HepG2 (cell line): Measurements from ENCODE around the gene ICE2. TPM values are rescaled to one million over a fixed set of nuclear protein-coding genes. Genes with fewer than 3 reads are reported as not detected.
"Not testable (repeated sequence)": the region's sequence is repeated elsewhere in the genome, so short reads cannot be mapped to it uniquely, and the experiment has no call there.

Source experiments
- ATAC-seq: fragments of 200-7000 bp; cut with Tn5 transposase; 3 replicates; pipeline ENCODE4 v1.9.1; 2020; ENCODE audit warnings: mild to moderate bottlenecking, moderate library complexity
- BruUV-seq: library from RNA; stranded (reverse); fragments of 400-500 nt; replicated peaks from 2 replicates; lab custom pipeline; 2021; lab: Mats Ljungman, UMichigan
- CTCF ChIA-PET: fragments of 300-600 bp; formaldehyde crosslinking; extraction: SDS; loops from one replicate; lab custom pipeline; 2021; ENCODE audit warnings: low total read pairs, inconsistent platforms, low intra/inter-chr PET ratio; lab: Yijun Ruan, JAX
- POLR2A ChIA-PET: fragments of 350-600 bp; sonication (Branson Sonifier 250); formaldehyde crosslinking; loops from one replicate; lab custom pipeline; 2020; ENCODE audit warnings: antibody characterized with exemption, inconsistent platforms; lab: Yijun Ruan, JAX
- DNase-seq: peaks from one replicate; pipeline ENCODE4 v3.0.0-alpha.2; 2015; ENCODE audit warnings: low spot score
- FAIRE-seq: peaks from 3 replicates; lab custom pipeline; 2011; peaks lifted over from hg19 to GRCh38; lab: Jason Lieb, UNC
- H2AFZ ChIP-seq: one replicate; pipeline ENCODE4 v1.6.1; 2011; ENCODE audit warnings: low read length, inconsistent platforms
- H3K27ac ChIP-seq: fragments of 300-600 bp; 3 replicates; pipeline ENCODE4 v1.8.0; 2011; ENCODE audit warnings: mixed run types, mild to moderate bottlenecking, mixed read lengths, low read length, inconsistent platforms; ENCODE audit not compliant: insufficient read depth; ENCODE audit errors: extremely low read length
- H3K27me3 ChIP-seq, 2 experiments: fragments of 200-600 bp in 1 of 2; 2 replicates in 1 of 2; 3 replicates in 1 of 2; pipeline versions ENCODE4 v1.6.0 to v1.8.0; 2011; ENCODE audit warnings: low read length in 2 of 2, mild to moderate bottlenecking in 2 of 2, moderate library complexity in 2 of 2, inconsistent platforms in 1 of 2; ENCODE audit not compliant: insufficient read depth in 2 of 2, control insufficient read depth in 1 of 2
- H3K36me3 ChIP-seq, 2 experiments: fragments of 200-600 bp in 1 of 2; replicated peaks in 1 of 2; 2 replicates in 1 of 2; 3 replicates in 1 of 2; pipeline versions ENCODE4 v1.5.1 to v1.8.0; 2011; ENCODE audit warnings: low read length in 2 of 2, inconsistent platforms in 1 of 2; ENCODE audit not compliant: insufficient read depth in 2 of 2, control insufficient read depth in 1 of 2
- H3K4me1 ChIP-seq: 2 replicates; pipeline ENCODE4 v1.5.1; 2012; ENCODE audit warnings: low read length, inconsistent platforms; ENCODE audit not compliant: insufficient read depth
- H3K4me2 ChIP-seq: 2 replicates; pipeline ENCODE4 v1.6.0; 2011; ENCODE audit warnings: low read depth, low read length, inconsistent platforms
- H3K4me3 ChIP-seq, 3 experiments: fragments of 200-600 bp in 1 of 3; sonication (generic), shearing (Covaris generic) in 1 of 3; replicated peaks in 1 of 3; 2 replicates each; pipeline ENCODE4 v1.5.1; 2011 to 2016; ENCODE audit warnings: low read length in 3 of 3, inconsistent platforms in 2 of 3, low read depth in 2 of 3, mild to moderate bottlenecking in 2 of 3, control low read depth in 1 of 3, mixed read lengths in 1 of 3; ENCODE audit not compliant: insufficient read depth in 1 of 3
- H3K79me2 ChIP-seq: one replicate; pipeline ENCODE4 v1.6.1; 2011; ENCODE audit warnings: low read length, inconsistent platforms; ENCODE audit not compliant: insufficient read depth
- H3K9ac ChIP-seq: 2 replicates; pipeline ENCODE4 v1.6.0; 2011; ENCODE audit warnings: mild to moderate bottlenecking, low read depth, low read length, inconsistent platforms; ENCODE audit not compliant: insufficient read depth
- H3K9me3 ChIP-seq: 2 replicates; pipeline ENCODE4 v1.5.1; 2012; ENCODE audit warnings: mild to moderate bottlenecking, low read length
- H4K20me1 ChIP-seq: 2 replicates; pipeline ENCODE4 v1.6.0; 2011; ENCODE audit warnings: inconsistent platforms, mild to moderate bottlenecking, low read length, moderate library complexity; ENCODE audit not compliant: insufficient read depth
- CAMTA2 ChIP-seq: sonication (generic); formaldehyde crosslinking; IDR thresholded peaks from 2 replicates; pipeline ENCODE4 v1.4.0; 2020; ENCODE audit warnings: mild to moderate bottlenecking, missing genetic modification reagents, borderline replicate concordance
- FOSL1 ChIP-seq: sonication (generic); formaldehyde crosslinking; IDR thresholded peaks from 2 replicates; pipeline ENCODE4 v1.9.0; 2021; ENCODE audit warnings: missing genetic modification reagents, borderline replicate concordance
- GLI4 ChIP-seq: sonication (generic); formaldehyde crosslinking; IDR thresholded peaks from 2 replicates; pipeline ENCODE4 v1.5.1; 2020; ENCODE audit warnings: missing genetic modification reagents, mild to moderate bottlenecking, moderate library complexity, borderline replicate concordance
- MEIS2 ChIP-seq: sonication (generic); formaldehyde crosslinking; IDR thresholded peaks from 2 replicates; pipeline ENCODE4 v1.9.0; 2021; ENCODE audit warnings: mild to moderate bottlenecking, missing genetic modification reagents
- MNT ChIP-seq: fragments of 450-650 bp; IDR thresholded peaks from 2 replicates; pipeline ENCODE4 v1.6.1; 2016
- PHF20 ChIP-seq: sonication (generic); formaldehyde crosslinking; IDR thresholded peaks from 2 replicates; pipeline ENCODE4 v1.5.0; 2020; ENCODE audit warnings: mild to moderate bottlenecking, missing genetic modification reagents
- PRDM4 ChIP-seq: sonication (generic); formaldehyde crosslinking; IDR thresholded peaks from 2 replicates; pipeline ENCODE4 v1.9.0; 2021; ENCODE audit warnings: missing genetic modification reagents, borderline replicate concordance
- RELA ChIP-seq: sonication (generic); formaldehyde crosslinking; IDR thresholded peaks from 2 replicates; pipeline ENCODE4 v1.4.0; 2020; ENCODE audit warnings: missing genetic modification reagents
- ZBTB20 ChIP-seq: sonication (generic); formaldehyde crosslinking; IDR thresholded peaks from 2 replicates; pipeline ENCODE4 v1.8.1; 2023; ENCODE audit warnings: missing genetic modification reagents, low read depth, mild to moderate bottlenecking, borderline replicate concordance
- ZBTB8A ChIP-seq: sonication (generic); formaldehyde crosslinking; IDR thresholded peaks from 2 replicates; pipeline ENCODE4 v1.4.0; 2020; ENCODE audit warnings: mild to moderate bottlenecking, low read depth, missing genetic modification reagents, borderline replicate concordance
- ZFP36 ChIP-seq: fragments of 150-350 bp; IDR thresholded peaks from 2 replicates; pipeline ENCODE4 v1.6.1; 2018; ENCODE audit warnings: borderline replicate concordance, low read length, low read depth; ENCODE audit not compliant: partially characterized antibody
- ZIK1 ChIP-seq: sonication (generic); formaldehyde crosslinking; IDR thresholded peaks from 2 replicates; pipeline ENCODE4 v1.5.0; 2020; ENCODE audit warnings: mild to moderate bottlenecking, low read depth, missing genetic modification reagents, borderline replicate concordance
- ZNF430 ChIP-seq: sonication (generic); formaldehyde crosslinking; IDR thresholded peaks from 2 replicates; pipeline ENCODE4 v1.9.0; 2021; ENCODE audit warnings: mild to moderate bottlenecking, missing genetic modification reagents
- ZNF644 ChIP-seq: IDR thresholded peaks from 2 replicates; pipeline ENCODE4 v1.6.1; 2016; ENCODE audit warnings: low read depth
- ZNF782 ChIP-seq: sonication (generic); formaldehyde crosslinking; IDR thresholded peaks from 2 replicates; pipeline ENCODE4 v1.4.0; 2020; ENCODE audit warnings: missing genetic modification reagents, mild to moderate bottlenecking, borderline replicate concordance
- ZZZ3 ChIP-seq: sonication (generic); formaldehyde crosslinking; IDR thresholded peaks from 2 replicates; pipeline ENCODE4 v1.4.0; 2020; ENCODE audit warnings: missing genetic modification reagents, mild to moderate bottlenecking, borderline replicate concordance
- WGBS: methylation state at CpG from one replicate; pipeline ENCODE4 v1.1.6; 2017; ENCODE audit warnings: low lambda C conversion rate; 5-methylcytosine and 5-hydroxymethylcytosine counted together
- in situ Hi-C: cut with HindIII; loops from 2 replicates; pipeline ENCODE4 v1.10.0; 2017; ENCODE audit warnings: low pct_unique_long_range_greater_than_20kb; ENCODE audit not compliant: extremely low pct_ligation_motif_present
- intact Hi-C: fragments of 100-400 bp; cut with micrococcal nuclease; formaldehyde crosslinking; loops from one replicate; pipeline ENCODE4 v1.10.0; 2022; ENCODE audit not compliant: unreplicated experiment
- polyA plus RNA-seq, 8 experiments: library from polyadenylated mRNA; depleted of rRNA in 3 of 8; stranded (reverse) in 7 of 8; unstranded in 1 of 8; fragments of >200 nt; fragmentation: Illumina TruSeq in 4 of 8; extraction: Trizol in 4 of 8; gene quantifications; 2 replicates each; pipeline versions ENCODE4 v1.2.1 to v1.2.3, GENCODE V29; 2011 to 2016; ENCODE audit warnings: low read depth in 4 of 8, missing spikeins in 1 of 8, mixed read lengths in 1 of 8; ENCODE audit not compliant: insufficient read depth in 1 of 8
- total RNA-seq, 5 experiments: library from RNA; depleted of rRNA; stranded (reverse); fragments of >200 nt; fragmentation: Illumina TruSeq; extraction: Trizol; gene quantifications; 2 replicates each; pipeline ENCODE4 v1.2.3, GENCODE V29; 2016; ENCODE audit warnings: low read depth in 1 of 5

Gene ICE2
- total and polyA plus RNA-seq, 2 of the 13 experiments (the other 11 are each of a cell fraction or from before 2014, with no cell fraction given), result 24.8 to 26.4 TPM

- POLR2A ChIA-PET, result interaction anchor here (1.3 kb wide), 1 partner anchor 20 kb away, joined by 4 read pairs; no protein-coding TSS in a partner anchor
- Histone ChIP-seq H3K4me2 (no peak overlapping the region), H3K36me3 (no peaks in the 10 kb centered on the region), H4K20me1 (no peaks in the 10 kb centered on the region), H3K4me3 (no peak overlapping the region), H3K27ac (no peak overlapping the region), H3K79me2 (no peaks in the 10 kb centered on the region), H3K27me3 (no peaks in the 10 kb centered on the region), H3K9ac (no peak overlapping the region), H3K9me3 (no peaks in the 10 kb centered on the region), H3K4me1 (peaks cover 20% of the 10 kb centered on the region), H2AFZ (no peak overlapping the region)
- ATAC-seq, result no peak
- 94% methylated on average over 8 of the region's 9 CpGs for WGBS
- TF ChIP-seq FOSL1 (CRISPR knock-in tag) (no peak), ZNF430 (CRISPR knock-in tag) (no peak), ZNF782 (CRISPR knock-in tag) (no peak), ZBTB8A (no peak), ZFP36 (no peak), ZZZ3 (CRISPR knock-in tag) (no peak), PRDM4 (CRISPR knock-in tag) (no peak), ZNF644 (CRISPR knock-in tag) (no peak), GLI4 (CRISPR knock-in tag) (no peak), PHF20 (CRISPR knock-in tag) (no peak), MEIS2 (no peak), MNT (no peak), ZIK1 (no peak), RELA (CRISPR knock-in tag) (no peak), CAMTA2 (CRISPR knock-in tag) (no peak), ZBTB20 (CRISPR knock-in tag) (no peak)
- CTCF ChIA-PET, result no interaction called here
- no peak for DNase-seq
- in situ Hi-C loops (no loop called here), intact Hi-C loops (no loop called here)
- BruUV-seq, result no TSS peak
- no peak for FAIRE-seq
Measured at GRCh38 chr15:60413231-60413824, 65.6 kb downstream of the ICE2 start.

GRCh38 chr15:60412807-60413206, 66.1 kb downstream of the ICE2 start:
- ATAC-seq, H3K79me2 ChIP-seq, DNase-seq, in situ Hi-C loops, H3K9me3 ChIP-seq, H3K9ac ChIP-seq, H3K27ac ChIP-seq, H3K27me3 ChIP-seq, H3K4me3 ChIP-seq, BruUV-seq, H4K20me1 ChIP-seq, POLR2A ChIA-PET, intact Hi-C loops, FAIRE-seq, H3K4me2 ChIP-seq, H2AFZ ChIP-seq, H3K36me3 ChIP-seq, CTCF ChIA-PET: not testable (repeated sequence)
- H3K4me1 ChIP-seq, result peaks cover 25% of the 10 kb centered on the region
- WGBS, result 97% methylated on average over 21 of the region's 21 CpGs
